ENCODE measurements around the gene EDN2.

The EDN2 gene

GRCh38 chr1:41528726-41529605 lies 44.5 kb upstream of the EDN2 start:
- H3K27ac ChIP-seq: no peak overlapping the region
- no peak for TF ChIP-seq CTCF (conservative IDR thresholded peaks at IDR 0.05)

GRCh38 chr1:41528106-41528505 lies 43.6 kb upstream of the EDN2 start:
- H3K27ac ChIP-seq: no peak overlapping the region
- TF ChIP-seq CTCF (conservative IDR thresholded peaks at IDR 0.05): no peak

- H3K27ac ChIP-seq: no peak overlapping the region
- no peak for TF ChIP-seq CTCF (conservative IDR thresholded peaks at IDR 0.05)
Observed at GRCh38 chr1:41526956-41527561, 42.6 kb upstream of the EDN2 start.

- H3K27ac ChIP-seq: no peak overlapping the region
- no peak for TF ChIP-seq CTCF (conservative IDR thresholded peaks at IDR 0.05)
Observed at GRCh38 chr1:41525891-41526587, 41.6 kb upstream of the EDN2 start.

GRCh38 chr1:41524676-41525675 lies 40.5 kb upstream of the EDN2 start:
- no peak overlapping the region for H3K27ac ChIP-seq
- TF ChIP-seq CTCF (conservative IDR thresholded peaks at IDR 0.05): no peak

- no peak overlapping the region for H3K27ac ChIP-seq
- TF ChIP-seq CTCF (conservative IDR thresholded peaks at IDR 0.05): no peak
Observed at GRCh38 chr1:41523949-41524675, 39.6 kb upstream of the EDN2 start.

Measured in VCaP (cell line).